ENCODE results near the gene MCOLN3. TPM values are rescaled to one million over a fixed set of nuclear protein-coding genes. Genes with fewer than 3 reads are reported as not detected.
A peak's percentile ranks its signal among the peaks of the same experiment; 100 is the strongest.
"Not testable (repeated sequence)": the region's sequence is repeated elsewhere in the genome, so short reads cannot be mapped to it uniquely, and the experiment has no call there.

The MCOLN3 gene
- polyA plus RNA-seq, 4 donors = 1.2 to 192 (median 2.6) TPM

- Histone ChIP-seq H3K4me3 (ENCODE audit: low read depth in 1 of 3, low read length in 3 of 3) (no peak overlapping the region), H3K27me3 (ENCODE audit: control insufficient read depth in 3 of 3, insufficient read depth in 3 of 3, low read length in 3 of 3) (no peaks in the 10 kb centered on the region), H3K9me3 (ENCODE audit: control insufficient read depth in 2 of 2, insufficient read depth in 1 of 2, low read depth in 1 of 2, low read length in 1 of 2) (no peaks in the 10 kb centered on the region), H3K36me3 (ENCODE audit: control insufficient read depth in 3 of 3, insufficient read depth in 2 of 3, low read depth in 1 of 3, low read length in 3 of 3) (peaks cover 0 to 31% (median 0%) of the 10 kb centered on the region in 3 donors), H3K4me1 (ENCODE audit: control insufficient read depth in 3 of 3, insufficient read depth in 2 of 3, low read depth in 1 of 3, low read length in 2 of 3) (no peaks in the 10 kb centered on the region), H3K27ac (ENCODE audit: low read depth in 1 of 3, low read length in 2 of 3) (no peak overlapping the region)
- no peak for DNase-seq
- FAIRE-seq = no peak
- 75 to 90% (median 87%) methylated on average over 4 of the region's 4 CpGs for WGBS, 3 donors
Measured at GRCh38 chr1:85019994-85020393, 28.3 kb downstream of the MCOLN3 start.

DNA sequence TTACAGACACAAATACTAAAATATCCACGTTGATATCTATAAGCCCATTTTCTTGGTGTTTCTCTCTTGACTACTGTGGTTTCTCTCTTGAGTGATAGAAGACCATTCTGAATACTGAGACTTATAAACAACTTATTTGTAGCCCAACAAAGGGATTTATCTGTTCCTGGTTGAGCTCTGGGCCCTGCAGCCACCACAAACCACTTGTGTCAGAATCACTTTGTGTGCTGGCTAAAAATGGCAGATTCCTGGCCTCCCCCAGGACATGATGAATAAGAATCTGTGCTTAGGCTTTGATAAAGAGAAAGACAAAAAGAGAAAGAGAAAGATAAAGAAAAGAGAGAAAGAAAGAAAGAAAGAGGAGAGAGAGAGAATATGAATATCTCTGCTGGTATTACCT lies 32.5 kb downstream of the MCOLN3 start:
- 83 to 94% (median 88%) methylated on average over 1 of the region's 1 CpG for WGBS, 3 donors
- peaks cover 0 to 14% (median 0%) of the 10 kb centered on the region in 3 donors for H3K36me3 ChIP-seq (ENCODE audit: control insufficient read depth in 3 of 3, insufficient read depth in 2 of 3, low read depth in 1 of 3, low read length in 3 of 3)
- no peaks in the 10 kb centered on the region for H3K4me1 ChIP-seq (ENCODE audit: control insufficient read depth in 3 of 3, insufficient read depth in 2 of 3, low read depth in 1 of 3, low read length in 2 of 3)
- no peaks in the 10 kb centered on the region for H3K9me3 ChIP-seq (ENCODE audit: control insufficient read depth in 2 of 2, insufficient read depth in 1 of 2, low read depth in 1 of 2, low read length in 1 of 2)
- no peak overlapping the region for H3K4me3 ChIP-seq (ENCODE audit: low read depth in 1 of 3, low read length in 3 of 3)
- H3K27me3 ChIP-seq (ENCODE audit: control insufficient read depth in 3 of 3, insufficient read depth in 3 of 3, low read length in 3 of 3) = no peaks in the 10 kb centered on the region
- FAIRE-seq (no peak), DNase-seq (no peak)
- no peak overlapping the region for H3K27ac ChIP-seq (ENCODE audit: low read depth in 1 of 3, low read length in 2 of 3)

GRCh38 chr1:85005641-85006040 lies 42.7 kb downstream of the MCOLN3 start:
- not testable (repeated sequence) for FAIRE-seq; DNase-seq; H3K4me1 ChIP-seq (ENCODE audit: control insufficient read depth in 3 of 3, insufficient read depth in 2 of 3, low read depth in 1 of 3, low read length in 2 of 3); H3K36me3 ChIP-seq (ENCODE audit: control insufficient read depth in 3 of 3, insufficient read depth in 2 of 3, low read depth in 1 of 3, low read length in 3 of 3); H3K4me3 ChIP-seq (ENCODE audit: low read depth in 1 of 3, low read length in 3 of 3); H3K27ac ChIP-seq (ENCODE audit: low read depth in 1 of 3, low read length in 2 of 3)
- WGBS, 3 donors = 64 to 76% (median 64%) methylated on average over 1 of the region's 1 CpG
- Histone ChIP-seq H3K9me3 (ENCODE audit: control insufficient read depth in 2 of 2, insufficient read depth in 1 of 2, low read depth in 1 of 2, low read length in 1 of 2) (peaks cover 0 to 11% of the 10 kb centered on the region in 2 donors), H3K27me3 (ENCODE audit: control insufficient read depth in 3 of 3, insufficient read depth in 3 of 3, low read length in 3 of 3) (peaks cover 0 to 18% (median 0%) of the 10 kb centered on the region in 3 donors)

GRCh38 chr1:85001742-85002141 lies 46.6 kb downstream of the MCOLN3 start:
- no peaks in the 10 kb centered on the region for H3K36me3 ChIP-seq (ENCODE audit: control insufficient read depth in 3 of 3, insufficient read depth in 2 of 3, low read depth in 1 of 3, low read length in 3 of 3)
- H3K27ac ChIP-seq (ENCODE audit: low read depth in 1 of 3, low read length in 2 of 3) = no peak overlapping the region
- H3K9me3 ChIP-seq (ENCODE audit: control insufficient read depth in 2 of 2, insufficient read depth in 1 of 2, low read depth in 1 of 2, low read length in 1 of 2) = peaks cover 0 to 5% of the 10 kb centered on the region in 2 donors
- no peak overlapping the region for H3K4me3 ChIP-seq (ENCODE audit: low read depth in 1 of 3, low read length in 3 of 3)
- peaks cover 0 to 9% (median 2%) of the 10 kb centered on the region in 3 donors for H3K4me1 ChIP-seq (ENCODE audit: control insufficient read depth in 3 of 3, insufficient read depth in 2 of 3, low read depth in 1 of 3, low read length in 2 of 3)
- H3K27me3 ChIP-seq (ENCODE audit: control insufficient read depth in 3 of 3, insufficient read depth in 3 of 3, low read length in 3 of 3) = peaks cover 0 to 46% (median 5%) of the 10 kb centered on the region in 3 donors
- DNase-seq = no peak
- no peak for FAIRE-seq

DNA sequence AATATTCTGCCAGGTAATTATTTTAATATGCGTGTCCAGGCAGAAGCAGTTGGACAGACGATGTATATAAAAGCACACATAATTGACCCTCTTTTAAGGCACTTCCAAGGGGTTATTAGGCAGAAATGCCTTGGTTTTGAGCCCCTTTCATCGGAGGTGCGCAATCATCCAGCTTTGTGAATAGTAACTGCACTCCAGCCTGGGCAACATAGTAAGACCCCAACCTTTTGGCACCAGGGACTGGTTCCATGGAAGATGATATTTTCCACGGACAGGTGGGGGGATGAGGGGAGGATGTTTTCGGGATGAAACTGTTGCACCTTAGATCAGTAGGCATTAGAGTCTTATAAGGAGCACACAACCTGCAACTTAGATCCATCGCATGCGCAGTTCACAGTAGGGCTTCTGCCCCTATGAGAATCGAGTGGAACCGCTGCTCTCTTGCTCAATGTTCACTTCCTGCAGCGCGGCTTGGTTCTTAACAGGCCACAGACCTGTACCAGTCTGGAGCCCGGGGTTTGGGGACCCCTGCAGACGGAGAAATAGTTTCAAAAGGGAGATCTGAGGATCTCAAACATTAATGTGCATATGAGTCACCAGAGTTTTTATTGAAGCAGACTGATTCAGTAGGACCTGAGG lies 49.5 kb downstream of the MCOLN3 start:
- FAIRE-seq (no peak), DNase-seq (peak; percentile 22 to 44)
- Histone ChIP-seq H3K9me3 (ENCODE audit: control insufficient read depth in 2 of 2, insufficient read depth in 1 of 2, low read depth in 1 of 2, low read length in 1 of 2) (peaks cover 0 to 5% of the 10 kb centered on the region in 2 donors), H3K4me1 (ENCODE audit: control insufficient read depth in 3 of 3, insufficient read depth in 2 of 3, low read depth in 1 of 3, low read length in 2 of 3) (peaks cover 0 to 9% (median 2%) of the 10 kb centered on the region in 3 donors), H3K36me3 (ENCODE audit: control insufficient read depth in 3 of 3, insufficient read depth in 2 of 3, low read depth in 1 of 3, low read length in 3 of 3) (no peaks in the 10 kb centered on the region), H3K27me3 (ENCODE audit: control insufficient read depth in 3 of 3, insufficient read depth in 3 of 3, low read length in 3 of 3) (peaks cover 2 to 65% (median 5%) of the 10 kb centered on the region in 3 donors), H3K4me3 (ENCODE audit: low read depth in 1 of 3, low read length in 3 of 3) (peak overlapping the region in 2 of 3 donors; percentile 11 to 74), H3K27ac (ENCODE audit: low read depth in 1 of 3, low read length in 2 of 3) (no peak overlapping the region)
- 33 to 39% (median 36%) methylated on average over 14 of the region's 14 CpGs for WGBS, 3 donors

- 1 to 3% (median 2%) methylated on average over 52 to 58 of the region's 58 CpGs for WGBS, 3 donors
- Histone ChIP-seq H3K27ac (ENCODE audit: low read depth in 1 of 3, low read length in 2 of 3) (peak overlapping the region in 1 of 3 donors; percentile 6), H3K27me3 (ENCODE audit: control insufficient read depth in 3 of 3, insufficient read depth in 3 of 3, low read length in 3 of 3) (peaks cover 2 to 58% (median 5%) of the 10 kb centered on the region in 3 donors), H3K9me3 (ENCODE audit: control insufficient read depth in 2 of 2, insufficient read depth in 1 of 2, low read depth in 1 of 2, low read length in 1 of 2) (no peaks in the 10 kb centered on the region), H3K4me3 (ENCODE audit: low read depth in 1 of 3, low read length in 3 of 3) (peak overlapping the region; percentile 35 to 74 (median 58)), H3K4me1 (ENCODE audit: control insufficient read depth in 3 of 3, insufficient read depth in 2 of 3, low read depth in 1 of 3, low read length in 2 of 3) (peaks cover 0 to 9% (median 2%) of the 10 kb centered on the region in 3 donors), H3K36me3 (ENCODE audit: control insufficient read depth in 3 of 3, insufficient read depth in 2 of 3, low read depth in 1 of 3, low read length in 3 of 3) (no peaks in the 10 kb centered on the region)
- FAIRE-seq (no peak), DNase-seq (peak in 1 of 2 donors; percentile 58)
Measured at GRCh38 chr1:84997667-84998600, 50.4 kb downstream of the MCOLN3 start.

GRCh38 chr1:84996846-84997666 lies 51.2 kb downstream of the MCOLN3 start, which contains the start of gene MCOLN2:
Gene MCOLN2 (minus strand): TSS chr1:84997113. CDS start chr1:84996872, 241 bp downstream.
- DNase-seq (peak; percentile 34 to 63), FAIRE-seq (no peak)
- Histone ChIP-seq H3K4me1 (ENCODE audit: control insufficient read depth in 3 of 3, insufficient read depth in 2 of 3, low read depth in 1 of 3, low read length in 2 of 3) (peaks cover 0 to 9% (median 2%) of the 10 kb centered on the region in 3 donors), H3K4me3 (ENCODE audit: low read depth in 1 of 3, low read length in 3 of 3) (peak within 1 kb of the TSS; percentile 35 to 74 (median 58)), H3K36me3 (ENCODE audit: control insufficient read depth in 3 of 3, insufficient read depth in 2 of 3, low read depth in 1 of 3, low read length in 3 of 3) (no peaks in the 10 kb centered on the region), H3K27ac (ENCODE audit: low read depth in 1 of 3, low read length in 2 of 3) (peak within 1 kb of the TSS in 1 of 3 donors; percentile 60), H3K9me3 (ENCODE audit: control insufficient read depth in 2 of 2, insufficient read depth in 1 of 2, low read depth in 1 of 2, low read length in 1 of 2) (no peaks in the 10 kb centered on the region), H3K27me3 (ENCODE audit: control insufficient read depth in 3 of 3, insufficient read depth in 3 of 3, low read length in 3 of 3) (peaks cover 2 to 55% (median 5%) of the 10 kb centered on the region in 3 donors)
- 0 to 1% (median 1%) methylated on average over 76 to 87 of the region's 87 CpGs for WGBS, 3 donors
